C4-2B (cell line): ENCODE data around the gene ZNF22.

ENCODE experiments used
- ZFX ChIP-seq: fragments of 450-650 bp; IDR thresholded peaks from 2 replicates; pipeline ENCODE4 v1.6.1; 2017
- TF ChIP-seq, protein P1 (sequence below): fragments of 450-650 bp; conservative IDR thresholded peaks from 2 replicates; pipeline ENCODE4 v1.5.1; 2017; ENCODE audit warnings: mild to moderate bottlenecking

DNA sequence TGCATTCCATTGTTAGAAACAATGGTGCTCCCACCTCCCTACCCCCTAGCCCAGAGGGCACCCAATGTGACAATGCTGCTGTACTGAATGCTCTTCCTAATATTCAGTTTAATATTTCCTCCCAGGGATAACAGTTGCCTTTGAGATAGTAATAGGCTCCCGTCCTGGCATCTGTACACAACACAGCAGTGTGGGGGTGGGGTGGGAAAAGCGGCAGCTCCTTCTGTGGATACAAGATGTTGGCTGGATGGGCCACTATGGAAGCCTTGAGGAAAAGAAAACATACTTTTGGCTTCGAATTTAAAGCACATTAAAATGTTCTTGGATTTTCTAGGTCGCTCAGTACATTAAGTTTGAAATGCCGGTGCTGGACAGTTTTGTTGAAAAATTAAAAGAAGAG, 9.2 kb upstream of the ZNF22 start:
- TF ChIP-seq, protein P1, sequence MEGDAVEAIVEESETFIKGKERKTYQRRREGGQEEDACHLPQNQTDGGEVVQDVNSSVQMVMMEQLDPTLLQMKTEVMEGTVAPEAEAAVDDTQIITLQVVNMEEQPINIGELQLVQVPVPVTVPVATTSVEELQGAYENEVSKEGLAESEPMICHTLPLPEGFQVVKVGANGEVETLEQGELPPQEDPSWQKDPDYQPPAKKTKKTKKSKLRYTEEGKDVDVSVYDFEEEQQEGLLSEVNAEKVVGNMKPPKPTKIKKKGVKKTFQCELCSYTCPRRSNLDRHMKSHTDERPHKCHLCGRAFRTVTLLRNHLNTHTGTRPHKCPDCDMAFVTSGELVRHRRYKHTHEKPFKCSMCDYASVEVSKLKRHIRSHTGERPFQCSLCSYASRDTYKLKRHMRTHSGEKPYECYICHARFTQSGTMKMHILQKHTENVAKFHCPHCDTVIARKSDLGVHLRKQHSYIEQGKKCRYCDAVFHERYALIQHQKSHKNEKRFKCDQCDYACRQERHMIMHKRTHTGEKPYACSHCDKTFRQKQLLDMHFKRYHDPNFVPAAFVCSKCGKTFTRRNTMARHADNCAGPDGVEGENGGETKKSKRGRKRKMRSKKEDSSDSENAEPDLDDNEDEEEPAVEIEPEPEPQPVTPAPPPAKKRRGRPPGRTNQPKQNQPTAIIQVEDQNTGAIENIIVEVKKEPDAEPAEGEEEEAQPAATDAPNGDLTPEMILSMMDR, result no peak
- no peak for TF ChIP-seq ZFX
